ENCODE results near the gene PITPNC1.

DNA sequence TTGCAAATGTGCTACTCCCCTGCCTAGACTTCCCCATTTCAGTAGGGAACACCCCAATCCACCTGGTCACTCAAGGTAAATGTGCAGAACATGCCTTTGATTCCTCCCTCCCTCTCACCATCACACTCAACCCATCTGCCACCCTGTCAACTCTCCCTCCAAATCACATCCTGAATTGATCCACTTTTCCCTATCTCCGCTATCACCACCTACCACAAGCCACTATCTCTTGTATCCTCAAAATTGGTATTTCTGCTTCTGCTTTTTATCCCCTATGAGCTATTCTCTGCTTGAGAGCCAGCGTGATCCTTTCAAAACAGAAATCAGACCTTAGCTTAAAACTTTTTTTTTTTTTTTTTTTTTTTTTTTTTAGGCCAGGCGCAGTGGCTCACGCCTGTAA is 335.3 kb downstream of the PITPNC1 start:
- TF ChIP-seq SUZ12 (IDR thresholded peaks at IDR 0.05; ENCODE audit: extremely low read depth, insufficient read depth, insufficient read length): no peak
- TF ChIP-seq YY1 (IDR thresholded peaks at IDR 0.05; ENCODE audit: insufficient read depth, insufficient read length): no peak
